Measurements from ENCODE around the gene ARHGEF10L. TPM values are rescaled to one million over a fixed set of nuclear protein-coding genes. Genes with fewer than 3 reads are reported as not detected.
"Not testable (repeated sequence)": the region's sequence is repeated elsewhere in the genome, so short reads cannot be mapped to it uniquely, and the experiment has no call there.

Gene ARHGEF10L
- total RNA-seq, 1 donor from 2014 or later = 27.8 TPM

GRCh38 chr1:17743008-17743647 is 203.6 kb downstream of the ARHGEF10L start:
- no peak overlapping the region for H3K4me3 ChIP-seq (ENCODE audit: low read depth, low read length)
- DNase-seq (ENCODE audit: low read depth) = no peak
- TF ChIP-seq, protein P1, sequence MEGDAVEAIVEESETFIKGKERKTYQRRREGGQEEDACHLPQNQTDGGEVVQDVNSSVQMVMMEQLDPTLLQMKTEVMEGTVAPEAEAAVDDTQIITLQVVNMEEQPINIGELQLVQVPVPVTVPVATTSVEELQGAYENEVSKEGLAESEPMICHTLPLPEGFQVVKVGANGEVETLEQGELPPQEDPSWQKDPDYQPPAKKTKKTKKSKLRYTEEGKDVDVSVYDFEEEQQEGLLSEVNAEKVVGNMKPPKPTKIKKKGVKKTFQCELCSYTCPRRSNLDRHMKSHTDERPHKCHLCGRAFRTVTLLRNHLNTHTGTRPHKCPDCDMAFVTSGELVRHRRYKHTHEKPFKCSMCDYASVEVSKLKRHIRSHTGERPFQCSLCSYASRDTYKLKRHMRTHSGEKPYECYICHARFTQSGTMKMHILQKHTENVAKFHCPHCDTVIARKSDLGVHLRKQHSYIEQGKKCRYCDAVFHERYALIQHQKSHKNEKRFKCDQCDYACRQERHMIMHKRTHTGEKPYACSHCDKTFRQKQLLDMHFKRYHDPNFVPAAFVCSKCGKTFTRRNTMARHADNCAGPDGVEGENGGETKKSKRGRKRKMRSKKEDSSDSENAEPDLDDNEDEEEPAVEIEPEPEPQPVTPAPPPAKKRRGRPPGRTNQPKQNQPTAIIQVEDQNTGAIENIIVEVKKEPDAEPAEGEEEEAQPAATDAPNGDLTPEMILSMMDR (conservative IDR thresholded peaks at IDR 0.05; ENCODE audit: low read depth, low read length) = no peak

DNA sequence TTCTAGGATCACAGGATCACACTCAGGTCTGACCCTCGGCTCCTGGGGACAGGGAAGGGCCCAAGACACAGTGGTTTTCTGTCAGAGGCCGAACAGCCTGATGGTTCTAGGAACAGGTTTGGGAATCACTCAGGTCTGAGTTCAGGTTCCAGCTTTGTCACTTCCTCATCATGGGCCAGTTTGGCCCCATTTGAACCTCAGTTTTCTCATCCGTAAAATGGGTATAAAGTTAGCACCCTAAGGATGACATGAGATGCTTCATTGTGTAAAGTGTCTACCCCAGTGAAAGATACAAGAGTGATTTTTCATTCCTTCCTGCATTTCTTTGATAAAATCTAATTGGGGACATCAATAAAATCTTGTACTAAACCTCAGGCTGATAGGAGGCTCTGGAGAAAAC is 204.4 kb downstream of the ARHGEF10L start:
- TF ChIP-seq, protein P1 (conservative IDR thresholded peaks at IDR 0.05; ENCODE audit: low read depth, low read length) = no peak
- no peak for DNase-seq (ENCODE audit: low read depth)
- no peak overlapping the region for H3K4me3 ChIP-seq (ENCODE audit: low read depth, low read length)

- TF ChIP-seq, protein P1 (conservative IDR thresholded peaks at IDR 0.05; ENCODE audit: low read depth, low read length) = peak; percentile 7
- H3K4me3 ChIP-seq (ENCODE audit: low read depth, low read length) = no peak overlapping the region
- DNase-seq (ENCODE audit: low read depth) = no peak
Measured at GRCh38 chr1:17744666-17745478, 205.4 kb downstream of the ARHGEF10L start.

DNA sequence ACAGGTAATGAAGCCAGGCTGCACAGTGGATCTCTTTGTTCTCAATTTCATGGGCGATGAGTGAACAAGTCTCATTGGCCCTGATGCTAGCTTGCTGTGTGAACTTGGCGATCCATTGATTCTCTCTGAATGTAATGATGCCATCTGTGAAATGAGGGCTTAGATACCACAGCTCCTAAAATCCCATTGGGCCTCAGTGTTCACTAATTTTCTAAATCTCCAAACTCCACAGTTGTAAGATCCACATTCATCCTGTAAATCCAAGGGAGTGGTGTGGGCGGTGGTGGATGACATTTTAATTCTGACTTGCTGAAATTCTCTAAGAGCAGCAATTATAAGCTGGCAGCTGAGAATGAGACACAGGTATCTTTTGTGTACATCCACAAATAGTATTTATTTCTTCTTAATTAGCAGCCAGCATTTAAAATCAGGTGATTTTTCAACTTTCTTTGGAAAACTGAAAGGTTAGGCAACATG is 206.0 kb downstream of the ARHGEF10L start:
- DNase-seq (ENCODE audit: low read depth) = no peak
- no peak overlapping the region for H3K4me3 ChIP-seq (ENCODE audit: low read depth, low read length)
- TF ChIP-seq, protein P1 (conservative IDR thresholded peaks at IDR 0.05; ENCODE audit: low read depth, low read length) = no peak

DNA sequence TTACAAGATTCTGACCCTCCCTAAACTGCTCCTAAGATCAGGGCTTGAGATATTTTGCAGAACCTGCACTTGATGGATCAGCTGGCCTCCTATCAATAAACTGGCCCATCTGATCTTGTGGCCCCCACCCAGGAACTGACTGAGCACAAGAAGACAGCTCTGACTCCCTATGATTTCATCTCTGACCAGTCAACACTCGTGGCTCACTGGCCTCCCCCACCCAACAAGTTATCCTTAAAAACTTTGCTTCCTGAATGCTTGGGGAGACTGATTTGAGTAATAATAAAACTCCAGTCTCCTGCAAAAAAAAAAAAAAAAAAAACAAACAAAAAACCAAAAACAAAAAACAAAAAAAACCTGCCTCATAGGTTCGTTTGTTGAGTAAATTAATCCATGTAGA is 206.8 kb downstream of the ARHGEF10L start:
- not testable (repeated sequence) for H3K4me3 ChIP-seq (ENCODE audit: low read depth, low read length); DNase-seq (ENCODE audit: low read depth)

DNA sequence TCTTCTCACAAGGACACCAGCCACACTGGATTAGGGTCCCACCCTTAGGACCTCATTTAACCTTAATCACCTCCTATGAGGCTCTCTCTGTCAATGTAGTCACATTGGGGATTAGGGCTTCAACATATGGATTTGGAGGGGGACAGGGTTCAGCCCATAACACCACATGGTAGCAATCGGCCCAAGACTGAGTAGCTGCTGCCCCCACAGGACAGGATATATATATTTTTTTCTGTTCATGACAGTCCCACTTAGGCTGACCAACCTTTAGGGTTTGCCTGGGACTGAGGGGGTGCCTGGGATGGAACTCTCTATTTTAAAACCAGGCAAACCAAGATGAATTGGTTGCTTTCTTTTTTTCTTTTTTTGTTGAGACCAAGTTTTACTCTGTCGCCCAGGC is 207.4 kb downstream of the ARHGEF10L start:
- no peak overlapping the region for H3K4me3 ChIP-seq (ENCODE audit: low read depth, low read length)
- no peak for DNase-seq (ENCODE audit: low read depth)
- TF ChIP-seq, protein P1 (conservative IDR thresholded peaks at IDR 0.05; ENCODE audit: low read depth, low read length) = no peak

Other genes starting within 250 kb of the ARHGEF10L start
- not detected in 2 replicates for gene PADI4, start 231.5 kb upstream of the ARHGEF10L start, total RNA-seq
- gene PADI6, start 167.5 kb upstream of the ARHGEF10L start, total RNA-seq = not detected in 2 replicates
- 106 and 135 TPM in 2 replicates for gene RCC2, start 100.0 kb upstream of the ARHGEF10L start, total RNA-seq
- not detected in 2 replicates for gene ACTL8, start 215.6 kb downstream of the ARHGEF10L start, total RNA-seq

All from epithelial cell of proximal tubule (primary cell).